Hindlimb muscle (tissue), 1 donor: Measurements from ENCODE around the gene TENT5A. TPM values are rescaled to one million over a fixed set of nuclear protein-coding genes. Genes with fewer than 3 reads are reported as not detected.
"Not testable (repeated sequence)": the region's sequence is repeated elsewhere in the genome, so short reads cannot be mapped to it uniquely, and the experiment has no call there.

Source experiments
- DNase-seq: peaks from one replicate; pipeline ENCODE4 v3.0.0-alpha.2; 2013
- polyA plus RNA-seq: library from polyadenylated mRNA; unstranded; fragments of 120-200 nt; gene quantifications from one replicate; pipeline ENCODE4 v1.2.1, GENCODE V29; 2013; ENCODE audit not compliant: insufficient read length

TENT5A gene
- polyA plus RNA-seq, 1 donor = 5.8 TPM

GRCh38 chr6:81750200-81750599 is 2.3 kb downstream of the TENT5A start:
- peak; percentile 17 for DNase-seq

- DNase-seq = peak; percentile 15
Measured at GRCh38 chr6:81749707-81750106, 2.8 kb downstream of the TENT5A start.

- DNase-seq = peak; percentile 21
Measured at GRCh38 chr6:81748994-81749393, 3.5 kb downstream of the TENT5A start.

GRCh38 chr6:81747327-81747726 is 5.2 kb downstream of the TENT5A start:
- no peak for DNase-seq

GRCh38 chr6:81744131-81744530 is 8.3 kb downstream of the TENT5A start:
- no peak for DNase-seq

- DNase-seq = no peak
Measured at GRCh38 chr6:81743649-81744048, 8.8 kb downstream of the TENT5A start.

GRCh38 chr6:81741689-81742088 is 10.8 kb downstream of the TENT5A start:
- no peak for DNase-seq

- not testable (repeated sequence) for DNase-seq
Measured at GRCh38 chr6:81740591-81740990, 11.9 kb downstream of the TENT5A start.

GRCh38 chr6:81739230-81740195 is 13.0 kb downstream of the TENT5A start:
- DNase-seq = no peak

GRCh38 chr6:81736428-81736827 is 16.1 kb downstream of the TENT5A start:
- DNase-seq = no peak

- no peak for DNase-seq
Measured at GRCh38 chr6:81735756-81736380, 16.6 kb downstream of the TENT5A start.

- DNase-seq = no peak
Measured at GRCh38 chr6:81734500-81735150, 17.9 kb downstream of the TENT5A start.

GRCh38 chr6:81734081-81734480 is 18.4 kb downstream of the TENT5A start:
- no peak for DNase-seq

- no peak for DNase-seq
Measured at GRCh38 chr6:81731814-81732213, 20.7 kb downstream of the TENT5A start.

- no peak for DNase-seq
Measured at GRCh38 chr6:81727876-81728517, 24.5 kb downstream of the TENT5A start.

GRCh38 chr6:81725127-81725526 is 27.4 kb downstream of the TENT5A start:
- no peak for DNase-seq

GRCh38 chr6:81722506-81723223 is 29.8 kb downstream of the TENT5A start:
- no peak for DNase-seq

- no peak for DNase-seq
Measured at GRCh38 chr6:81720427-81720826, 32.1 kb downstream of the TENT5A start.

GRCh38 chr6:81718126-81718525 is 34.4 kb downstream of the TENT5A start:
- no peak for DNase-seq

GRCh38 chr6:81714684-81715083 is 37.8 kb downstream of the TENT5A start:
- no peak for DNase-seq

- DNase-seq = no peak
Measured at GRCh38 chr6:81713205-81713604, 39.3 kb downstream of the TENT5A start.

GRCh38 chr6:81708113-81708699 is 44.3 kb downstream of the TENT5A start:
- DNase-seq = no peak
